CD4-positive, alpha-beta T cell (primary cell): Measurements from ENCODE around the gene SEPHS1. TPM values are rescaled to one million over a fixed set of nuclear protein-coding genes. Genes with fewer than 3 reads are reported as not detected.

Experiments used
- ATAC-seq: fragments of 200-7000 bp; cut with Tn5 transposase; one replicate; pipeline ENCODE4 v1.10.0; 2022; ENCODE audit warnings: mild to moderate bottlenecking; ENCODE audit not compliant: poor library complexity
- CTCF ChIA-PET: fragments of 350-600 bp; sonication (Branson Sonifier 250); formaldehyde crosslinking; loops from one replicate; lab custom pipeline; 2021; ENCODE audit warnings: antibody characterized with exemption, inconsistent platforms; lab: Charles Lee
- POLR2A ChIA-PET: fragments of 350-600 bp; sonication (Branson Sonifier 250); formaldehyde crosslinking; loops from one replicate; lab custom pipeline; 2021; ENCODE audit warnings: antibody characterized with exemption, inconsistent platforms; lab: Charles Lee
- DNase-seq, 14 experiments: peaks; one replicate each; pipeline ENCODE4 v3.0.0-alpha.2; 2013 to 2020; ENCODE audit warnings: mixed read lengths in 2 of 14
- H3K27ac ChIP-seq, 2 donors: one replicate each; pipeline versions ENCODE4 v1.5.1 to v1.7.0; 2013; ENCODE audit warnings: low read length in 2 of 2, low read depth in 1 of 2, mild to moderate bottlenecking in 1 of 2
- H3K27me3 ChIP-seq, 2 experiments: 1 replicate in 1 of 2; 2 replicates in 1 of 2; pipeline versions ENCODE4 v1.6.1 to v1.7.0; 2013; ENCODE audit warnings: low read length in 2 of 2, control low read depth in 1 of 2, mild to moderate bottlenecking in 1 of 2, moderate library complexity in 1 of 2; ENCODE audit not compliant: insufficient read depth in 2 of 2, control insufficient read depth in 1 of 2
- H3K36me3 ChIP-seq: one replicate; pipeline ENCODE4 v1.6.1; 2013; ENCODE audit warnings: low read length, control low read depth; ENCODE audit not compliant: insufficient read depth
- H3K4me1 ChIP-seq: one replicate; pipeline ENCODE4 v1.6.1; 2013; ENCODE audit warnings: low read length, control low read depth; ENCODE audit not compliant: insufficient read depth
- H3K4me3 ChIP-seq: one replicate; pipeline ENCODE4 v1.5.1; 2013; ENCODE audit warnings: mild to moderate bottlenecking, low read length, moderate library complexity
- H3K9me3 ChIP-seq, 2 experiments: 1 replicate in 1 of 2; 2 replicates in 1 of 2; pipeline versions ENCODE4 v1.6.1 to v1.7.0; 2013; ENCODE audit warnings: low read length in 2 of 2, mild to moderate bottlenecking in 2 of 2, control low read depth in 1 of 2, moderate library complexity in 1 of 2; ENCODE audit not compliant: control insufficient read depth in 1 of 2, insufficient read depth in 1 of 2
- H3K27ac Mint-ChIP-seq: one replicate; pipeline ENCODE4 v1.8.0; 2020; ENCODE audit warnings: mixed read lengths
- H3K27me3 Mint-ChIP-seq: one replicate; pipeline ENCODE4 v1.8.0; 2021; ENCODE audit warnings: mixed read lengths
- H3K36me3 Mint-ChIP-seq: one replicate; pipeline ENCODE4 v1.8.0; 2021; ENCODE audit warnings: low read depth, mixed read lengths
- H3K4me1 Mint-ChIP-seq: one replicate; pipeline ENCODE4 v1.8.0; 2021; ENCODE audit warnings: low read depth, mixed read lengths
- H3K4me3 Mint-ChIP-seq: one replicate; pipeline ENCODE4 v1.8.0; 2020; ENCODE audit warnings: mild to moderate bottlenecking, mixed read lengths
- H3K9me3 Mint-ChIP-seq: one replicate; pipeline ENCODE4 v1.8.0; 2020; ENCODE audit warnings: mixed read lengths
- CTCF ChIP-seq: fragments of 200-600 bp; IDR thresholded peaks from one replicate; pipeline ENCODE4 v1.8.0; 2022; ENCODE audit warnings: antibody characterized with exemption, mild to moderate bottlenecking
- intact Hi-C, 2 experiments: fragments of 100-400 bp; cut with DNase I in 1 of 2; cut with micrococcal nuclease in 1 of 2; formaldehyde crosslinking; loops; one replicate each; pipeline versions ENCODE4 v1.15.1 to v1.9.0; 2023 to 2025; cut with DNase I, micrococcal nuclease
- polyA plus RNA-seq, 2 donors: library from polyadenylated mRNA; unstranded; fragments of 120-200 nt; gene quantifications; one replicate each; pipeline ENCODE4 v1.2.1, GENCODE V29; 2013
- total RNA-seq, 174 experiments: library from RNA in 2 of 174; stranded (reverse) in 2 of 174; gene quantifications; one replicate each; pipeline ENCODE4 v1.2.3 and lab custom pipeline; 2021 to 2026

SEPHS1 gene
- total RNA-seq (10 to 100 TPM; 13.1 to 17.9 TPM), total RNA-seq (lab: John Stamatoyannopoulos, UW) (23.6 to 98.6 (median 38.7) reads per million in 172 experiments)
- 25.5 TPM for polyA plus RNA-seq (2013, experiment 1 of 2)
- polyA plus RNA-seq (2013, experiment 2 of 2), result 30.2 TPM

- Mint-ChIP-seq H3K27ac (peak within 1 kb of the TSS; percentile 93), H3K4me1 (peaks cover 69% of the 10 kb centered on the region), H3K36me3 (peaks cover 36% of the 10 kb centered on the region), H3K27me3 (no peaks in the 10 kb centered on the region), H3K9me3 (no peaks in the 10 kb centered on the region), H3K4me3 (peak within 1 kb of the TSS; percentile 98)
- ATAC-seq (peak; percentile 69), DNase-seq (peak; percentile 67 to 91 (median 81))
- intact Hi-C loops, result loop anchor here (2.0 to 10.0 kb wide), 3 partner anchors 46 to 1816 kb away; partner anchors contain the start of genes CDC123 (in 1 of the 2), NMT2 (in 1 of the 2) and NUDT5 (in 1 of the 2)
- no peaks in the 10 kb centered on the region for H3K27me3 ChIP-seq
- H3K36me3 ChIP-seq, result no peaks in the 10 kb centered on the region
- H3K9me3 ChIP-seq, result no peaks in the 10 kb centered on the region
- POLR2A ChIA-PET, result interaction anchor here (0.8 to 5.8 kb wide), 10 partner anchors 8 to 1490 kb away, joined by 3 to 244 read pairs (median 5); partner anchors contain the start of genes CDNF, HSPA14, MSANTD7 and OPTN
- CTCF ChIA-PET, result interaction anchor here (1.0 to 2.6 kb wide), 2 partner anchors 24 to 46 kb away, joined by 7 to 8 read pairs; no protein-coding TSS in a partner anchor
- peak within 1 kb of the TSS; percentile 63 to 83 for H3K27ac ChIP-seq
- peaks cover 50% of the 10 kb centered on the region for H3K4me1 ChIP-seq
- no peak for TF ChIP-seq CTCF
- peak within 1 kb of the TSS; percentile 91 for H3K4me3 ChIP-seq
These were observed at the start of gene SEPHS1 for GRCh38 chr10:13348216-13349017. SEPHS1 (minus strand) TSS chr10:13348293; CDS start chr10:13344950, 3,343 bp downstream.

- intact Hi-C loops, result no loop called here
- DNase-seq (no peak), ATAC-seq (no peak)
- Histone ChIP-seq H3K4me1 (no peaks in the 10 kb centered on the region), H3K27ac (no peak overlapping the region), H3K9me3 (no peaks in the 10 kb centered on the region), H3K27me3 (peaks cover 0 to 5% of the 10 kb centered on the region in 2 experiments), H3K4me3 (no peak overlapping the region), H3K36me3 (no peaks in the 10 kb centered on the region)
- peaks cover 2% of the 10 kb centered on the region for H3K9me3 Mint-ChIP-seq
- ChIA-PET CTCF (interaction anchor here (1.2 kb wide), 1 partner anchor 10 kb away, joined by 3 read pairs; no protein-coding TSS in a partner anchor), POLR2A (no interaction called here)
- TF ChIP-seq CTCF, result no peak
- no peak overlapping the region for H3K27ac Mint-ChIP-seq
- H3K4me1 Mint-ChIP-seq, result no peaks in the 10 kb centered on the region
- H3K27me3 Mint-ChIP-seq, result peaks cover 31% of the 10 kb centered on the region
- no peak overlapping the region for H3K4me3 Mint-ChIP-seq
- no peaks in the 10 kb centered on the region for H3K36me3 Mint-ChIP-seq
These were observed 49.0 kb upstream of the SEPHS1 start for GRCh38 chr10:13397052-13397451.

- H3K27ac ChIP-seq, result no peak overlapping the region
- POLR2A ChIA-PET, result no interaction called here
- H3K36me3 Mint-ChIP-seq, result no peaks in the 10 kb centered on the region
- H3K4me3 ChIP-seq, result no peak overlapping the region
- H3K4me1 ChIP-seq, result no peaks in the 10 kb centered on the region
- intact Hi-C loops, result no loop called here
- H3K27me3 ChIP-seq, result peaks cover 0 to 5% of the 10 kb centered on the region in 2 experiments
- no peak for TF ChIP-seq CTCF
- H3K9me3 Mint-ChIP-seq, result peaks cover 2% of the 10 kb centered on the region
- H3K9me3 ChIP-seq, result no peaks in the 10 kb centered on the region
- no peak for DNase-seq
- no peaks in the 10 kb centered on the region for H3K36me3 ChIP-seq
- H3K4me1 Mint-ChIP-seq, result no peaks in the 10 kb centered on the region
- H3K27ac Mint-ChIP-seq, result no peak overlapping the region
- H3K4me3 Mint-ChIP-seq, result no peak overlapping the region
- no peak for ATAC-seq
- peaks cover 35% of the 10 kb centered on the region for H3K27me3 Mint-ChIP-seq
- CTCF ChIA-PET, result interaction anchor here (1.2 kb wide), 1 partner anchor 9 kb away, joined by 3 read pairs; no protein-coding TSS in a partner anchor
These were observed 48.3 kb upstream of the SEPHS1 start for GRCh38 chr10:13396369-13396768.
